H9 (cell line): ENCODE data around the gene SRGAP1. TPM values are rescaled to one million over a fixed set of nuclear protein-coding genes. Genes with fewer than 3 reads are reported as not detected.
A peak's percentile ranks its signal among the peaks of the same experiment; 100 is the strongest.

Source experiments
- DNase-seq: peaks from one replicate; pipeline ENCODE4 v3.0.0-alpha.2; 2017
- H2AFZ ChIP-seq: one replicate; pipeline ENCODE4 v1.6.1; 2013; ENCODE audit warnings: mild to moderate bottlenecking, low read length, control low read depth, moderate library complexity
- H2AK5ac ChIP-seq: 2 replicates; pipeline ENCODE4 v1.6.1; 2013; ENCODE audit warnings: low read length, control low read depth, mixed read lengths; ENCODE audit not compliant: insufficient read length
- H2BK120ac ChIP-seq: one replicate; pipeline ENCODE4 v1.6.1; 2013; ENCODE audit warnings: low read depth, mild to moderate bottlenecking, low read length, control low read depth, inconsistent platforms; ENCODE audit not compliant: poor library complexity, severe bottlenecking
- H2BK12ac ChIP-seq: 2 replicates; pipeline ENCODE4 v1.6.1; 2013; ENCODE audit warnings: low read length, control low read depth, mixed read lengths, low read depth; ENCODE audit not compliant: insufficient read length
- H2BK15ac ChIP-seq: 2 replicates; pipeline ENCODE4 v1.6.1; 2013; ENCODE audit warnings: low read depth, low read length, control low read depth
- H2BK20ac ChIP-seq: one replicate; pipeline ENCODE4 v1.6.1; 2013; ENCODE audit warnings: low read depth, mild to moderate bottlenecking, low read length, control low read depth, inconsistent platforms; ENCODE audit not compliant: poor library complexity, severe bottlenecking
- H2BK5ac ChIP-seq: 2 replicates; pipeline ENCODE4 v1.6.1; 2013; ENCODE audit warnings: low read length, control low read depth, mixed read lengths; ENCODE audit not compliant: insufficient read length
- H3K14ac ChIP-seq: 2 replicates; pipeline ENCODE4 v1.6.1; 2013; ENCODE audit warnings: low read length, control low read depth; ENCODE audit not compliant: insufficient read depth
- H3K18ac ChIP-seq: 2 replicates; pipeline ENCODE4 v1.6.1; 2013; ENCODE audit warnings: low read depth, mild to moderate bottlenecking, mixed read lengths, low read length, control low read depth; ENCODE audit not compliant: insufficient read length
- H3K23ac ChIP-seq: 2 replicates; pipeline ENCODE4 v1.6.1; 2013; ENCODE audit warnings: low read length, control low read depth, mixed read lengths, low read depth; ENCODE audit not compliant: insufficient read length
- H3K23me2 ChIP-seq: 2 replicates; pipeline ENCODE4 v1.6.1; 2013; ENCODE audit warnings: low read depth, mild to moderate bottlenecking, mixed read lengths, low read length, control low read depth; ENCODE audit not compliant: insufficient read length, poor library complexity, severe bottlenecking
- H3K27ac ChIP-seq: 2 replicates; pipeline ENCODE4 v1.5.1; 2013; ENCODE audit warnings: low read length, control low read depth, mixed read lengths, low read depth; ENCODE audit not compliant: insufficient read length
- H3K27me3 ChIP-seq: 2 replicates; pipeline ENCODE4 v1.6.1; 2013; ENCODE audit warnings: low read length, control low read depth, inconsistent platforms; ENCODE audit not compliant: insufficient read depth
- H3K4ac ChIP-seq: 2 replicates; pipeline ENCODE4 v1.6.1; 2013; ENCODE audit warnings: low read depth, mild to moderate bottlenecking, control low read depth, inconsistent platforms, low read length, moderate library complexity
- H3K4me1 ChIP-seq: 2 replicates; pipeline ENCODE4 v1.6.1; 2013; ENCODE audit warnings: low read length, control low read depth, inconsistent platforms; ENCODE audit not compliant: insufficient read depth
- H3K4me2 ChIP-seq: 2 replicates; pipeline ENCODE4 v1.6.1; 2013; ENCODE audit warnings: low read length, control low read depth, mixed read lengths; ENCODE audit not compliant: insufficient read length, insufficient read depth
- H3K56ac ChIP-seq: 2 replicates; pipeline ENCODE4 v1.6.1; 2013; ENCODE audit warnings: low read depth, mild to moderate bottlenecking, mixed read lengths, low read length, control low read depth; ENCODE audit not compliant: insufficient read length
- H3K79me1 ChIP-seq: 2 replicates; pipeline ENCODE4 v1.6.1; 2013; ENCODE audit warnings: low read depth, mild to moderate bottlenecking, moderate library complexity, low read length, control low read depth, inconsistent platforms; ENCODE audit not compliant: insufficient read depth, poor library complexity, severe bottlenecking
- H3K79me2 ChIP-seq: 2 replicates; pipeline ENCODE4 v1.6.1; 2013; ENCODE audit warnings: low read length, control low read depth, inconsistent platforms; ENCODE audit not compliant: insufficient read depth
- H3K9ac ChIP-seq: 2 replicates; pipeline ENCODE4 v1.6.1; 2013; ENCODE audit warnings: low read length, control low read depth, mixed read lengths; ENCODE audit not compliant: insufficient read length; ENCODE audit errors: extremely low read depth
- H3K9me3 ChIP-seq: one replicate; pipeline ENCODE4 v1.6.1; 2013; ENCODE audit warnings: low read depth, low read length, inconsistent platforms; ENCODE audit not compliant: control insufficient read depth
- H3T11ph ChIP-seq: one replicate; pipeline ENCODE4 v1.6.1; 2013; ENCODE audit warnings: mild to moderate bottlenecking, low read length, control low read depth, inconsistent platforms
- H4K20me1 ChIP-seq: one replicate; pipeline ENCODE4 v1.6.1; 2013; ENCODE audit not compliant: control insufficient read depth, insufficient read length, insufficient read depth
- H4K5ac ChIP-seq: 2 replicates; pipeline ENCODE4 v1.6.1; 2013; ENCODE audit warnings: low read depth, mild to moderate bottlenecking, mixed read lengths, low read length, control low read depth; ENCODE audit not compliant: insufficient read length
- H4K8ac ChIP-seq: replicated peaks from 2 replicates; pipeline ENCODE4 v1.6.1; 2013; ENCODE audit warnings: low read length, control low read depth, mixed read lengths, low read depth; ENCODE audit not compliant: insufficient read length
- H4K91ac ChIP-seq: 2 replicates; pipeline ENCODE4 v1.6.1; 2013; ENCODE audit warnings: low read depth, mild to moderate bottlenecking, moderate library complexity, mixed read lengths, low read length, control low read depth; ENCODE audit not compliant: insufficient read length
- H3K27ac Mint-ChIP-seq, 3 experiments: 2 replicates in 2 of 3; 3 replicates in 1 of 3; pipeline ENCODE4 v1.8.0; 2020 to 2021; ENCODE audit warnings: mixed read lengths in 3 of 3, mild to moderate bottlenecking in 1 of 3, moderate library complexity in 1 of 3
- H3K27me3 Mint-ChIP-seq: 2 replicates; pipeline ENCODE4 v1.8.0; 2021; ENCODE audit warnings: low read depth, mild to moderate bottlenecking, moderate library complexity, mixed read lengths
- H3K36me3 Mint-ChIP-seq, 3 experiments: 2 replicates in 2 of 3; 3 replicates in 1 of 3; pipeline ENCODE4 v1.8.0; 2020 to 2021; ENCODE audit warnings: low read depth in 3 of 3, mixed read lengths in 3 of 3; ENCODE audit not compliant: insufficient read depth in 1 of 3
- H3K4me1 Mint-ChIP-seq, 2 experiments: 2 replicates each; pipeline ENCODE4 v1.8.0; 2020; ENCODE audit warnings: mixed read lengths in 2 of 2
- H3K4me3 Mint-ChIP-seq, 2 experiments: 2 replicates in 1 of 2; 3 replicates in 1 of 2; pipeline ENCODE4 v1.8.0; 2020 to 2021; ENCODE audit warnings: mild to moderate bottlenecking in 2 of 2, mixed read lengths in 2 of 2, moderate library complexity in 1 of 2
- H3K9me3 Mint-ChIP-seq, 2 experiments: 2 replicates in 1 of 2; 3 replicates in 1 of 2; pipeline ENCODE4 v1.8.0; 2020; ENCODE audit warnings: mild to moderate bottlenecking in 2 of 2, mixed read lengths in 2 of 2, moderate library complexity in 1 of 2
- WGBS: extraction: QIAGEN DNeasy Blood & Tissue Kit; methylation state at CpG from one replicate; pipeline ENCODE4 v1.1.7; 2013; ENCODE audit warnings: missing lambda C conversion rate, low lambda C conversion rate, mixed read lengths; ENCODE audit not compliant: insufficient read length; ENCODE audit errors: extremely low coverage; 5-methylcytosine and 5-hydroxymethylcytosine counted together
- total RNA-seq: library from RNA; stranded (reverse); gene quantifications from 2 replicates; pipeline ENCODE4 v1.2.1, GENCODE V29; 2021
- TF ChIP-seq, protein P1 (sequence below): fragments of 200-600 bp; sonication (generic); conservative IDR thresholded peaks from 3 replicates; pipeline ENCODE4 v1.8.0; 2021; ENCODE audit warnings: antibody characterized with exemption, mild to moderate bottlenecking

The SRGAP1 gene
- total RNA-seq, 1 experiment from 2014 or later: 4.8 TPM

DNA sequence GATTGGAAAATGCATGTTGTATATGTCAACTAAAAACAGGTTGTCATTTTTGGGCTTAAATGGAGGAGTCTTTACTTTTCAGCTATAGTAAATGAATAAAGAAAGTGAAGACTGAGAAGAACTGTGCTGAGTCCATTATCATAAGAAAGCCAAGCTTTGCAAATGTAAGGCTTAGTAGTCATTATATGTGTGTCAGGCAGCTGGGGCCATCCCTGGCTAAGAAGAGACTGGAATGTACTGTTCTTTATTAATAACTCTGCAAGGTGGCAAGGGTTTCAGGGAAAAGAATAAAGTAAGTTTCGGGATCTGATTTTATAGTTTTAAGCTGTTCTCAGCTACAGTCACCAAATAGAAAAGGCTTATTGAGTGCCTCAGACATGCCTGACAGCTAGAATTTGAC lies 48.7 kb downstream of the SRGAP1 start:
- Histone ChIP-seq H4K91ac (no peak overlapping the region), H4K5ac (no peak overlapping the region), H3K9me3 (no peaks in the 10 kb centered on the region), H3K23me2 (no peaks in the 10 kb centered on the region), H3T11ph (no peak overlapping the region), H2BK12ac (no peak overlapping the region), H4K8ac (no peak overlapping the region), H2BK5ac (no peak overlapping the region), H2AK5ac (no peak overlapping the region), H3K18ac (no peak overlapping the region), H3K27me3 (no peaks in the 10 kb centered on the region), H3K9ac (no peak overlapping the region), H3K79me2 (no peaks in the 10 kb centered on the region), H3K14ac (no peak overlapping the region), H3K23ac (no peak overlapping the region), H3K4me1 (peaks cover 12% of the 10 kb centered on the region), H3K79me1 (no peaks in the 10 kb centered on the region), H2AFZ (no peak overlapping the region), H2BK15ac (no peak overlapping the region), H3K4me2 (peak overlapping the region; percentile 2), H3K56ac (no peak overlapping the region), H3K4ac (no peak overlapping the region), H3K27ac (no peak overlapping the region), H2BK20ac (no peak overlapping the region), H2BK120ac (no peak overlapping the region), H4K20me1 (no peaks in the 10 kb centered on the region)
- H3K27me3 Mint-ChIP-seq: no peaks in the 10 kb centered on the region
- H3K27ac Mint-ChIP-seq: peak overlapping the region in 2 of 3 experiments; percentile 5 to 82; a peak in 4 of 7 replicates
- TF ChIP-seq, protein P1, sequence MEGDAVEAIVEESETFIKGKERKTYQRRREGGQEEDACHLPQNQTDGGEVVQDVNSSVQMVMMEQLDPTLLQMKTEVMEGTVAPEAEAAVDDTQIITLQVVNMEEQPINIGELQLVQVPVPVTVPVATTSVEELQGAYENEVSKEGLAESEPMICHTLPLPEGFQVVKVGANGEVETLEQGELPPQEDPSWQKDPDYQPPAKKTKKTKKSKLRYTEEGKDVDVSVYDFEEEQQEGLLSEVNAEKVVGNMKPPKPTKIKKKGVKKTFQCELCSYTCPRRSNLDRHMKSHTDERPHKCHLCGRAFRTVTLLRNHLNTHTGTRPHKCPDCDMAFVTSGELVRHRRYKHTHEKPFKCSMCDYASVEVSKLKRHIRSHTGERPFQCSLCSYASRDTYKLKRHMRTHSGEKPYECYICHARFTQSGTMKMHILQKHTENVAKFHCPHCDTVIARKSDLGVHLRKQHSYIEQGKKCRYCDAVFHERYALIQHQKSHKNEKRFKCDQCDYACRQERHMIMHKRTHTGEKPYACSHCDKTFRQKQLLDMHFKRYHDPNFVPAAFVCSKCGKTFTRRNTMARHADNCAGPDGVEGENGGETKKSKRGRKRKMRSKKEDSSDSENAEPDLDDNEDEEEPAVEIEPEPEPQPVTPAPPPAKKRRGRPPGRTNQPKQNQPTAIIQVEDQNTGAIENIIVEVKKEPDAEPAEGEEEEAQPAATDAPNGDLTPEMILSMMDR: no peak
- DNase-seq: no peak
- peaks cover 35 to 41% of the 10 kb centered on the region in 2 experiments for H3K4me1 Mint-ChIP-seq
- no CpG with 5 or more reads among the region's 1 CpG for WGBS
- H3K9me3 Mint-ChIP-seq: peaks cover 0 to 3% of the 10 kb centered on the region in 2 experiments; a peak in 1 of 5 replicates
- H3K4me3 Mint-ChIP-seq: no peak overlapping the region
- H3K36me3 Mint-ChIP-seq: peaks cover 0 to 4% (median 0%) of the 10 kb centered on the region in 3 experiments; a peak in 1 of 7 replicates
